IMR-90 (cell line): Measurements from ENCODE around the gene ATP9B. TPM values are rescaled to one million over a fixed set of nuclear protein-coding genes. Genes with fewer than 3 reads are reported as not detected.

ENCODE experiments used
- ATAC-seq: fragments of 200-7000 bp; cut with Tn5 transposase; 2 replicates; pipeline ENCODE4 v1.9.1; 2020; ENCODE audit warnings: low read depth, mild to moderate bottlenecking, moderate library complexity
- BruUV-seq: library from RNA; stranded (reverse); fragments of 400-500 nt; replicated peaks from 2 replicates; lab custom pipeline; 2021; lab: Mats Ljungman, UMichigan
- CTCF ChIA-PET: fragments of 300-600 bp; formaldehyde crosslinking; extraction: SDS; loops from one replicate; lab custom pipeline; 2021; ENCODE audit warnings: antibody characterized with exemption; lab: Yijun Ruan, JAX
- POLR2A ChIA-PET: fragments of 300-600 bp; sonication (Branson Sonifier 250); formaldehyde crosslinking; loops from one replicate; lab custom pipeline; 2022; ENCODE audit warnings: antibody characterized with exemption; ENCODE audit not compliant: unreplicated experiment; lab: Charles Lee
- DNase-seq: peaks from one replicate; pipeline ENCODE4 v3.0.0; 2013
- H2AFZ ChIP-seq: replicated peaks from 2 replicates; pipeline ENCODE3; 2013; ENCODE audit warnings: low read length, mild to moderate bottlenecking; ENCODE audit not compliant: poor library complexity
- H2AK5ac ChIP-seq: 2 replicates; pipeline ENCODE4 v1.6.1; 2013; ENCODE audit warnings: low read depth, low read length, inconsistent platforms
- H2AK9ac ChIP-seq: replicated peaks from 2 replicates; pipeline ENCODE3; 2013; ENCODE audit warnings: mild to moderate bottlenecking, low read depth, low read length, moderate library complexity; ENCODE audit not compliant: poor library complexity
- H2BK120ac ChIP-seq: 2 replicates; pipeline ENCODE4 v1.6.1; 2013; ENCODE audit warnings: low read depth, low read length, inconsistent platforms
- H2BK15ac ChIP-seq: 3 replicates; pipeline ENCODE4 v1.6.1; 2013; ENCODE audit warnings: low read depth, low read length, inconsistent platforms
- H2BK20ac ChIP-seq: 2 replicates; pipeline ENCODE4 v1.6.1; 2013; ENCODE audit warnings: low read depth, mild to moderate bottlenecking, inconsistent platforms, low read length, moderate library complexity
- H2BK5ac ChIP-seq: 2 replicates; pipeline ENCODE4 v1.6.1; 2013; ENCODE audit warnings: mild to moderate bottlenecking, low read depth, low read length, inconsistent platforms; ENCODE audit not compliant: poor library complexity, severe bottlenecking
- H3K14ac ChIP-seq: replicated peaks from 2 replicates; pipeline ENCODE4 v1.6.1; 2013; ENCODE audit warnings: low read depth, low read length, inconsistent platforms
- H3K18ac ChIP-seq: 2 replicates; pipeline ENCODE4 v1.6.1; 2013; ENCODE audit warnings: low read depth, low read length, control low read depth
- H3K23ac ChIP-seq: 2 replicates; pipeline ENCODE4 v1.6.1; 2013; ENCODE audit warnings: low read depth, low read length, inconsistent platforms
- H3K27ac ChIP-seq: 2 replicates; pipeline ENCODE4 v1.5.1; 2013; ENCODE audit warnings: mild to moderate bottlenecking, control low read depth, low read length; ENCODE audit not compliant: insufficient read depth
- H3K27me3 ChIP-seq: 2 replicates; pipeline ENCODE4 v1.6.1; 2013; ENCODE audit warnings: low read length; ENCODE audit not compliant: control insufficient read depth, insufficient read depth
- H3K36me3 ChIP-seq: 2 replicates; pipeline ENCODE4 v1.6.1; 2013; ENCODE audit warnings: low read length, mixed read lengths; ENCODE audit not compliant: control insufficient read depth, insufficient read depth
- H3K4ac ChIP-seq: 2 replicates; pipeline ENCODE4 v1.6.1; 2013; ENCODE audit warnings: low read depth, low read length, inconsistent platforms
- H3K4me1 ChIP-seq: 2 replicates; pipeline ENCODE4 v1.6.1; 2013; ENCODE audit warnings: low read length, mixed read lengths; ENCODE audit not compliant: control insufficient read depth, insufficient read depth
- H3K4me2 ChIP-seq: 2 replicates; pipeline ENCODE4 v1.6.1; 2013; ENCODE audit warnings: low read depth, mild to moderate bottlenecking, control low read depth, low read length, moderate library complexity
- H3K4me3 ChIP-seq: 2 replicates; pipeline ENCODE4 v1.5.1; 2013; ENCODE audit warnings: low read depth, mild to moderate bottlenecking, control low read depth, low read length, moderate library complexity; ENCODE audit not compliant: insufficient read depth
- H3K56ac ChIP-seq: 2 replicates; pipeline ENCODE4 v1.6.1; 2013; ENCODE audit warnings: low read length, inconsistent platforms; ENCODE audit not compliant: insufficient read depth; ENCODE audit errors: extremely low read depth
- H3K79me1 ChIP-seq, 2 experiments: 2 replicates each; pipeline ENCODE4 v1.6.1; 2013; ENCODE audit warnings: low read length in 2 of 2, inconsistent platforms in 1 of 2, low read depth in 1 of 2
- H3K9ac ChIP-seq: 2 replicates; pipeline ENCODE4 v1.6.1; 2013; ENCODE audit warnings: low read depth, low read length, control low read depth
- H3K9me1 ChIP-seq: 2 replicates; pipeline ENCODE4 v1.6.1; 2013; ENCODE audit warnings: low read length, inconsistent platforms; ENCODE audit not compliant: insufficient read depth
- H3K9me3 ChIP-seq: 2 replicates; pipeline ENCODE4 v1.6.1; 2013; ENCODE audit warnings: low read length; ENCODE audit not compliant: control insufficient read depth, insufficient read depth
- H4K20me1 ChIP-seq: 2 replicates; pipeline ENCODE4 v1.6.1; 2013; ENCODE audit warnings: low read length, inconsistent platforms; ENCODE audit not compliant: insufficient read depth
- H4K5ac ChIP-seq: 2 replicates; pipeline ENCODE4 v1.6.1; 2013; ENCODE audit warnings: mild to moderate bottlenecking, low read depth, low read length, control low read depth
- H4K8ac ChIP-seq, 2 experiments: 2 replicates each; pipeline ENCODE4 v1.6.1; 2013; ENCODE audit warnings: low read depth in 2 of 2, low read length in 2 of 2, control low read depth in 1 of 2, inconsistent platforms in 1 of 2
- H4K91ac ChIP-seq: 2 replicates; pipeline ENCODE4 v1.6.1; 2013; ENCODE audit warnings: low read depth, low read length, inconsistent platforms; ENCODE audit not compliant: insufficient read depth
- NFE2L2 ChIP-seq: fragments of 150-350 bp; IDR thresholded peaks from 2 replicates; pipeline ENCODE4 v1.6.1; 2016; ENCODE audit warnings: low read depth, mild to moderate bottlenecking, low read length
- WGBS, 2 experiments: methylation state at CpG; one replicate each; pipeline versions ENCODE4 v1.1.5 to v1.1.7; 2013; ENCODE audit warnings: missing lambda C conversion rate in 2 of 2; ENCODE audit not compliant: insufficient read length in 1 of 2; ENCODE audit errors: extremely low coverage in 2 of 2; 5-methylcytosine and 5-hydroxymethylcytosine counted together
- dilution Hi-C: fragments of 300-500 bp; cut with HindIII; formaldehyde crosslinking; loops from one replicate; pipeline ENCODE4 v1.14.3; 2018; ENCODE audit warnings: low sequenced_read_pairs; ENCODE audit not compliant: unreplicated experiment
- in situ Hi-C: fragments of 300-500 bp; cut with MboI; formaldehyde crosslinking; loops from 3 replicates; pipeline ENCODE4 v1.14.3; 2019; ENCODE audit warnings: low sequenced_read_pairs, inconsistent platforms, mixed read lengths
- intact Hi-C: fragments of 100-400 bp; cut with micrococcal nuclease; formaldehyde crosslinking; loops from 2 replicates; pipeline ENCODE4 v1.10.0; 2022
- polyA plus RNA-seq, 3 experiments: library from polyadenylated mRNA; depleted of rRNA; stranded (reverse); fragments of >200 nt; gene quantifications; 2 replicates each; pipeline ENCODE4 v1.2.3, GENCODE V29; 2012; ENCODE audit warnings: low replicate concordance in 1 of 3
- total RNA-seq: library from RNA; depleted of rRNA; stranded (reverse); fragments of >200 nt; gene quantifications from 2 replicates; pipeline ENCODE4 v1.2.3, GENCODE V29; 2012
- TF ChIP-seq, protein P1 (sequence below): fragments of 150-350 bp; IDR thresholded peaks from 2 replicates; pipeline ENCODE4 v1.6.1; 2017; ENCODE audit warnings: mild to moderate bottlenecking, antibody characterized with exemption, low read length, low read depth
- TF ChIP-seq, protein P2 (sequence below): fragments of 150-350 bp; IDR thresholded peaks from 2 replicates; pipeline ENCODE4 v1.6.1; 2016; ENCODE audit warnings: low read depth, mild to moderate bottlenecking, low read length, moderate library complexity, borderline replicate concordance

ATP9B gene
- total and polyA plus RNA-seq, 2 of the 4 experiments (the other 2 are of a cell fraction): 11.0 to 11.5 TPM

GRCh38 chr18:79395308-79395640 lies 326.1 kb downstream of the ATP9B start:
- in situ Hi-C loops: no loop called here
- H3K79me1 ChIP-seq: no peaks in the 10 kb centered on the region
- peaks cover 5% of the 10 kb centered on the region for H3K4me1 ChIP-seq
- H3K23ac ChIP-seq: no peak overlapping the region
- H4K8ac ChIP-seq: no peak overlapping the region
- DNase-seq (no peak), ATAC-seq (no peak)
- no peak overlapping the region for H3K14ac ChIP-seq
- no peak overlapping the region for H3K56ac ChIP-seq
- H3K9me1 ChIP-seq: no peaks in the 10 kb centered on the region
- H2BK20ac ChIP-seq: no peak overlapping the region
- no peak overlapping the region for H2BK120ac ChIP-seq
- no CpG with 5 or more reads among the region's 34 CpGs for WGBS, 2 experiments
- H2AK9ac ChIP-seq: no peak overlapping the region
- TF ChIP-seq, protein P1, sequence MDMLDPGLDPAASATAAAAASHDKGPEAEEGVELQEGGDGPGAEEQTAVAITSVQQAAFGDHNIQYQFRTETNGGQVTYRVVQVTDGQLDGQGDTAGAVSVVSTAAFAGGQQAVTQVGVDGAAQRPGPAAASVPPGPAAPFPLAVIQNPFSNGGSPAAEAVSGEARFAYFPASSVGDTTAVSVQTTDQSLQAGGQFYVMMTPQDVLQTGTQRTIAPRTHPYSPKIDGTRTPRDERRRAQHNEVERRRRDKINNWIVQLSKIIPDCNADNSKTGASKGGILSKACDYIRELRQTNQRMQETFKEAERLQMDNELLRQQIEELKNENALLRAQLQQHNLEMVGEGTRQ: no peak
- TF ChIP-seq NFE2L2: no peak
- TF ChIP-seq, protein P2, sequence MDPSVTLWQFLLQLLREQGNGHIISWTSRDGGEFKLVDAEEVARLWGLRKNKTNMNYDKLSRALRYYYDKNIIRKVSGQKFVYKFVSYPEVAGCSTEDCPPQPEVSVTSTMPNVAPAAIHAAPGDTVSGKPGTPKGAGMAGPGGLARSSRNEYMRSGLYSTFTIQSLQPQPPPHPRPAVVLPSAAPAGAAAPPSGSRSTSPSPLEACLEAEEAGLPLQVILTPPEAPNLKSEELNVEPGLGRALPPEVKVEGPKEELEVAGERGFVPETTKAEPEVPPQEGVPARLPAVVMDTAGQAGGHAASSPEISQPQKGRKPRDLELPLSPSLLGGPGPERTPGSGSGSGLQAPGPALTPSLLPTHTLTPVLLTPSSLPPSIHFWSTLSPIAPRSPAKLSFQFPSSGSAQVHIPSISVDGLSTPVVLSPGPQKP: no peak
- H4K20me1 ChIP-seq: no peaks in the 10 kb centered on the region
- no peak overlapping the region for H4K5ac ChIP-seq
- peaks cover 17% of the 10 kb centered on the region for H3K27me3 ChIP-seq
- H2AFZ ChIP-seq: no peak overlapping the region
- H2AK5ac ChIP-seq: no peak overlapping the region
- ChIA-PET POLR2A (no interaction called here), CTCF (no interaction called here)
- H3K27ac ChIP-seq: no peak overlapping the region
- BruUV-seq: no TSS peak
- no peak overlapping the region for H4K91ac ChIP-seq
- H3K36me3 ChIP-seq: no peaks in the 10 kb centered on the region
- H3K9me3 ChIP-seq: no peaks in the 10 kb centered on the region
- H3K4me2 ChIP-seq: no peak overlapping the region
- dilution Hi-C loops: no loop called here
- no peak overlapping the region for H3K4ac ChIP-seq
- H3K18ac ChIP-seq: no peak overlapping the region
- no peak overlapping the region for H2BK5ac ChIP-seq
- no peak overlapping the region for H3K4me3 ChIP-seq
- no peak overlapping the region for H2BK15ac ChIP-seq
- no peak overlapping the region for H3K9ac ChIP-seq
- intact Hi-C loops: no loop called here
